Forelimb muscle (tissue), 1 donor: ENCODE data around the gene HMGCR. TPM values are rescaled to one million over a fixed set of nuclear protein-coding genes. Genes with fewer than 3 reads are reported as not detected.

Experiments
- DNase-seq: peaks from one replicate; pipeline ENCODE4 v3.0.0-alpha.2; 2013; ENCODE audit warnings: low read depth
- polyA plus RNA-seq: library from polyadenylated mRNA; unstranded; fragments of 120-200 nt; gene quantifications from one replicate; pipeline ENCODE4 v1.2.1, GENCODE V29; 2013; ENCODE audit not compliant: insufficient read length

The HMGCR gene
- polyA plus RNA-seq, 1 donor, result 29.4 TPM

- no peak for DNase-seq
These were observed 3.9 kb downstream of the HMGCR start for GRCh38 chr5:75340714-75341478.

GRCh38 chr5:75341934-75342333 lies 4.9 kb downstream of the HMGCR start:
- no peak for DNase-seq

DNA sequence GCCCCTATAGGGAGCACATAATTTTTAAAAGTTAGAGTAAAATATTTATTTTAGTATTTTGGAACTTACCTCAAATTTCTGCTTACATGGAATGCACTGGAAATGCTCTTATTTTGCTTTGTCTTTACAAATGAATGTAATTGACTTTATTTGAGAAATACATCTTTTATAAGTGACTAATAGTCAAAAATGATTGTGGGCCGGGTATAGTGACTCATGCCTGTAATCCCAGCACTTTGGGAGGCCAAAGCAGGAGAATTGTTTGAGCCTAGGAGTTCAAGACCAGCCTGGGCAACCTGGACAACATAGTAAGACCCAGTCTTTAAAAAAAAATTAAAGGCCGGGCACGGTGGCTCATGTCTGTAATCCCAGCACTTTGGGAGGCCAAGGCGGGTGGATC lies 5.8 kb downstream of the HMGCR start:
- DNase-seq, result no peak

GRCh38 chr5:75348241-75348640 lies 11.2 kb downstream of the HMGCR start:
- DNase-seq, result no peak

- DNase-seq, result no peak
These were observed 12.6 kb downstream of the HMGCR start for GRCh38 chr5:75349663-75350062.

DNA sequence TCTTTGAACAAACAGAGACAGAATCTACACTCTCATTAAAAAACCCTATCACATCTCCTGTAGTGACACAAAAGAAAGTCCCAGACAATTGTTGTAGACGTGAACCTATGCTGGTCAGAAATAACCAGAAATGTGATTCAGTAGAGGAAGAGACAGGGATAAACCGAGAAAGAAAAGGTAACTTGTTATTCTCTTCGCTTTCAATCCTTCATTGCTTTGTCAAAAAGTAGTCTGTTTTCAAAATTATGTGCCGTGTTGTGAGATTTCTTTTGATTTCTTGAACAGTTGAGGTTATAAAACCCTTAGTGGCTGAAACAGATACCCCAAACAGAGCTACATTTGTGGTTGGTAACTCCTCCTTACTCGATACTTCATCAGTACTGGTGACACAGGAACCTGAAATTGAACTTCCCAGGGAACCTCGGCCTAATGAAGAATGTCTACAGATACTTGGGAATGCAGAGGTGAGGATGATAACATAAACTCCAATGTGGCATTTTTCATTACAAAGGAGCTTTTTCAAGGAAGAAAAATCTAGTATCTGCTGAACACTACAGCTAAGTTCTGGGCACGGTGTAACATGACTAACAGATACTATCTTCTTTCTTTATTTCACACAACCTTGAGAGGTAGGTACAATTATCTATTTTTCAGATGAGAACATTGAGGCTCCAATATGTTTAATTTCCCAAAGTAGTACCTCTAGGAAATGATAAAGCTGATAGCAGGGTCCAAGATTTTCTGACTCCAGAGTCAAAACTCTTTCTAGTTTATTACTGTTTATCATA lies 14.3 kb downstream of the HMGCR start:
- no peak for DNase-seq

DNA sequence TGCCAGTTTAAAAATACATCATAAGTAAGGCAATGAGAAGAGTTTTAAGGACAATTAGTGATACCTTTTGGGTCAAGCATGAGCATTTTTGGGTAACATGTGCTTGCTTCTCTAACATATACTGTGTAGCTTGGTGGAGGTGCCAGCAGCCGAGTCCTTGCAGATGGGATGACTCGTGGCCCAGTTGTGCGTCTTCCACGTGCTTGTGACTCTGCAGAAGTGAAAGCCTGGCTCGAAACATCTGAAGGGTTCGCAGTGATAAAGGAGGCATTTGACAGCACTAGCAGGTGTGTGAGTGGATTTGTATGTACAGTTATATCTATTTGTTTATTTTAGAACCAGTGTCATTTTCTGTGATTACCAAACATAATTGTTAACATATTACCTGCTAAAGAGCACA lies 18.2 kb downstream of the HMGCR start:
- DNase-seq, result no peak

DNA sequence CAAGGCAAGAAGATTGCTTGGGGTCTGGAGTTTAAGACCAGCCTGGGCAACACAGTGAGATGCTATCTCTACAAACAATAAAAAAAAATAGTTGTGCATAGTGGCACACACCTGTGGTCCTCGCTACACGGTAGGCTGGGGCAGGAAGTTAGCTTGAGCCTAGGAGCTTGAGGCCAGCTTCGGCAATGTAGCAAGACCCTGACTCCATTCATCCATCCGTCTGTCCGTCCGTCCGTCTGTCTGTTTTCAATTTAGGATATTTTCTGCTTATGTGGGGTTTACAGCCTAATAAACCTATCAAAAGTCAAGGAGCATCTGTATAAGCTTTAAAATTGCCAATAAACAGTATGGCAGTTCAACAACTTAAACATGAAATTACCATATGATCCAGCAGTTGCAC lies 19.7 kb downstream of the HMGCR start:
- DNase-seq, result no peak

GRCh38 chr5:75358117-75358516 lies 21.1 kb downstream of the HMGCR start:
- no peak for DNase-seq

GRCh38 chr5:75361310-75361709 lies 24.3 kb downstream of the HMGCR start:
- no peak for DNase-seq

DNA sequence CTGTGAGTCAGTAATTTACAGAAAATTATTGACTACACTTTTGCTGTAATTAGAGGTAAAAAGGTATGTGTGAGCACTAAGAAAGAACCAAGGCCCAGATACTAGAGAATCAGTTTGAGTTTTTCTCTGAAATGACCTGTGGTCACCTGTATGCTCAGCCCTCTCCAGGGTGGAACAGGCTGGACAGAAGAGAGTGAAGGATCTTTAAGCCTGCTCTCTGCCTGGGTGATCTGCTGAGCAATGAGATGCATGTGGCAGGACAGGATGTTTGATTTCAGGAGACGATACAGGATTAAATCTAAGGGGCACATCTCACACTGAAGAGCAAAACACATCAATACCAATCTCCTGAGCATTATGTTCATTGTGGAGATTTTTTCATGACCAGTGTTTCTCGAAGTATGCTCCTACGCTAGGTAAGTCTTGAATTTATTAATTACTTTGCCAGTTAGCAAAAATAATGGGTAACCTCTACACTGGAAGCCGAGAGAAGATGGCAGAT lies 25.5 kb downstream of the HMGCR start:
- no peak for DNase-seq

DNA sequence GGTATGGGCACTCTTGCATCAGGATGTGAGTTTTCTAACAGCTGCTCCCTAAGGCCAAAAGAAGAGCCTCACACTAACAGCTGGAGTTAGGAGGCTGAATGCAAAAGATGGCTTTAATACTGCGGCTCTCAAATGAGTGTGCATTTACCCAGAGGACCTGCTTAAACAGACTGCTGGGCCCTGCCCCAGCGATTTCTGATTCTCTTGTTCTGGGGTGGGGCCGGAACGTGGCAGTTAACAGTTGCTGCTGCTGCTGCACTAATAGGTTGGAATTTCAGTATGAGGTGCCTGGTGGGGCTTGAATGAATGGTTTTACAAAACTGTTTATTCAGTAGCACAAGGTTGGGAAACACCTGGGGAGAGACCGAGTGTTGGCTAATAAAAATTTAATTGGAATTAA lies 26.1 kb downstream of the HMGCR start:
- DNase-seq, result no peak

DNA sequence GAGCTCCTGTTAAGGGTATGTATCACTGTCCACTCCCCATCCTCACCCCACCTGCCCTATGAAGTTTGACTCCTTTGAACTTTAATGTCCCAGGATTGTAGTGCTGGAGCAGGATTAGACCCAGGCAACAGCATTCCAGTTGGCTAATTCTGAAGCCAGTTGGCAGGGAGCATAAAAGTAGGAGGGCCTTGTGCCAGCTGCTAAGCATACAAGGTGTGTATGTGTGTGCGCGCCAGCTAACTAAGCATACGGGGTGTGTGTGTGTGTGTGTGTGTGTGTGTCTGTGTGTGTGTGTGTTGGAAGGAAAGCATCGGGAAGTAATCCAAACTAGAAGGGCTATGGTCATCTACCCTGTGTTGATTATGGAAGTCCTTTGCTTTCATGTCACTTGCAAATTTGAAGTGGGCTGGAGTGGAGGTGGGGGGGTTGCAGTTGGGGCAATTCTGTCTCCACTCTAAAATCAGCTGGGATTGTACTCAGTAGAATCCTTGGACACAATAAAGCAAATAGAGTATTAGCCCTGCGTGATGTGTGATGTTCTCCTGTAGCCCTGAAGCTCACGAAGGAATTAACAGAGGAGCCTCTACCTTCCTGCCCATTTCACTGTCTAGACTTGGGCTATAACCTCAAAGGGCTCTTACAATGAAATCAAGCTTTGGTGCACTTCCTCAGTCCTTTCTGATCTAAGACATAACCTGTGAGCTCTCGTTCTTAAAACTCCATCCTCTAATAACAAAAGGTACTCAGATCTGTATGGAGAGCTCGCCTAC lies 26.9 kb downstream of the HMGCR start:
- DNase-seq, result no peak

DNA sequence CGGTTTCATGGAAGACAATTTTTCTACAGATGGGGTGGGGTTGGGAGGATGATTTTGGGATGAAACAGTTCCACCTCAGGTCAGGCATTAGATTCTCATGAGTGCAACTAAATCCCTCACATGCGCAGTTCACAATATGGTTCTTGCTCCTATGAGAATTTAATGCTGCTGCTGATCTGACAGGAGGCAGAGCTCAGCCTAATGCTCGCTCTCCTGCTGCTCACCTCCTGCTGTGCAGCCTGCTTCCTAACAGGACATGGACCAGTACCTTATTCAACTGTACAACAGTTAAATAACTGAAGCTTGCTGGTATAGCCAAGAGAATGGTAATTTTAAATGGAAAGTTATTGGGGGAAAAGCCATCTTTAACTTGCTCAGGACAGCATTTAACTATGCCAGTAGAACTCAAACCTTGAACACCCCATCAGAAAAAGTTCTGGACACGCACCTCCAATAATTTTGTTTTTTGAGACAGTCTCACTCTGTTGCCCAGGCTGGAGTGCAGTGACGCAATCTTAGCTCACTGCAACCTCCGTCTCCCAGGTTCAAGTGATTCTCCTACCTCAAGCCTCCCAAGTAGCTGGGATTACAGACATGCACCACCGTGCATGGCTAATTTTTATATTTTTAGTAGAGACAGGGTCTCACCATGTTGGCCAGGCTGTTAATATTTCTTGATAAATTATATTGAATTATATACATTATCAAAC lies 27.7 kb downstream of the HMGCR start:
- DNase-seq, result no peak

GRCh38 chr5:75365740-75366139 lies 28.7 kb downstream of the HMGCR start:
- DNase-seq, result no peak

DNA sequence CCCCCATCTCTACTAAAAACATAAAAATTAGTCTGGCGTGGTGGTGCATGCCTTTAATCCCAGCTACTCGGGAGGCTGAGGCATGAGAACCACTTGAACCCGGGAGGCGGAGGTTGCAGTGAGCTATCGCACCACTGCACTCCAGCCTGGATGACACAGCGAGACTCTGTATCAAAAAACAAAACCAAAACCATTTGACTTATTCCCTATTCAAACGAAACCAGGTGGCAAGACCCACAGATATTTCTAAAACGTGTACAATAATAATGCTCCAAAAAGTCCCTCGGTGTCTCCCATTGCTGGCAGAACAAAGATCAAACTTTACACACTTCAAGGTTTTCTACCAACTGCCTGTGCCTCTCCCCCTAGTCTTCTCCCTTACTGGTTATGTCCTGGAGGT lies 29.8 kb downstream of the HMGCR start:
- no peak for DNase-seq

GRCh38 chr5:75367401-75367800 lies 30.4 kb downstream of the HMGCR start:
- DNase-seq, result no peak

GRCh38 chr5:75368391-75368790 lies 31.4 kb downstream of the HMGCR start:
- DNase-seq, result no peak

- DNase-seq, result no peak
These were observed 36.8 kb downstream of the HMGCR start for GRCh38 chr5:75373862-75374261.

DNA sequence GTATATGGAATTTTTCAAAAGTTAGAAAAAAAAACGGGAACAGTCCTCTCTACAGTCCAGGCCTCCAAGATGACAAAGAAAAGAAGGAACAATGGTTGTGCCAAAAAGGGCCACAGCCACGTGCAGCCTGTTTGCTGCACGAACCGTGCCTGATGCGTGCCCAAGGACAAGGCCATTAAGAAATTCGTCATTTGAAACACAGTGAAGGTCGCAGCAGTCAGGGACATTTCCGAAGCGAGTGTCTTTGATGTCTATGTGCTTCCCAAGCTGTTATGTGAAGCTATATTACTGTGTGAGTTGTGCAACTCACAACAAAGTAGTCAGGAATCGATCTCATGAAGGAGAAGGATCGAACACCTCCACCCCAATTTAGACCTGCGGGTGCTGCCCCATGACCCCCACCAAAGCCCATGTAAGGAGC lies 37.4 kb downstream of the HMGCR start:
- DNase-seq, result no peak

- no peak for DNase-seq
These were observed 38.4 kb downstream of the HMGCR start for GRCh38 chr5:75375414-75375813.

DNA sequence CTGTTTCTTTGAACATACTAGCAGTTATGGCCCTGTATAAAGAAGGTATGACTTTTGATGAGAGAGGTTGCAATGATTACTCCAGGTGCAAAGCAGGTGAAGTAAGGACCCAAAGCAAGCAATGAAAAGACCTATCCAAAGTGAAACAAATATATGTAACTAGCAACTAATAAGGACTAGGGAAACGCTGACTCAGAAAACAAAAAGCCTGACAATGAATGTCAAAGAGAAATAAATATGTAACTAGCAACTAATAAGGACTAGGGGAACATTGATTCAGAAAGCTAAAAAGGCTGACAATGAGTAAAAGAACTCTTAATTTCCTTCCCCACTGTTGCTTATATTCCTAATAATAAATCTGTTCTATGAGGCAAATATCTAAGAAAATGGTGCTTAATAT lies 43.1 kb downstream of the HMGCR start:
- DNase-seq, result no peak
